SH-SY5Y (cell line): ENCODE measurements around the gene ABCD4.

Experiments
- GATA2 ChIP-seq: IDR thresholded peaks from 2 replicates; pipeline ENCODE4 v1.6.1; 2011; ENCODE audit warnings: mild to moderate bottlenecking, low read depth, low read length
- GATA3 ChIP-seq: IDR thresholded peaks from 2 replicates; pipeline ENCODE4 v1.6.1; 2011; ENCODE audit warnings: low read depth, mild to moderate bottlenecking, low read length, moderate library complexity

GRCh38 chr14:74290415-74290814 lies 12.3 kb downstream of the ABCD4 start:
- TF ChIP-seq GATA2 (no peak), GATA3 (no peak)
